CD14-positive monocyte (primary cell): ENCODE data around the gene CDH4. TPM values are rescaled to one million over a fixed set of nuclear protein-coding genes. Genes with fewer than 3 reads are reported as not detected.

ENCODE experiments used
- DNase-seq, 3 donors: peaks; one replicate each; pipeline ENCODE4 v3.0.0-alpha.2; 2011 to 2022
- H2AFZ ChIP-seq: 2 replicates; pipeline ENCODE4 v1.6.0; 2012; ENCODE audit warnings: mild to moderate bottlenecking, low read depth, low read length, inconsistent platforms; ENCODE audit not compliant: insufficient read depth, poor library complexity, severe bottlenecking
- H3K27ac ChIP-seq, 2 donors: 1 replicate in 1 of 2; 2 replicates in 1 of 2; pipeline ENCODE4 v1.5.1; 2012 to 2013; ENCODE audit warnings: low read length in 2 of 2, control low read depth in 1 of 2, inconsistent platforms in 1 of 2, low read depth in 1 of 2, mild to moderate bottlenecking in 1 of 2
- H3K27me3 ChIP-seq, 2 donors: one replicate each; pipeline versions ENCODE4 v1.6.0 to v1.6.1; 2011 to 2013; ENCODE audit warnings: low read length in 2 of 2; ENCODE audit not compliant: control insufficient read depth in 2 of 2, insufficient read depth in 2 of 2
- H3K36me3 ChIP-seq, 2 donors: replicated peaks in 1 of 2; 1 replicate in 1 of 2; 2 replicates in 1 of 2; pipeline versions ENCODE4 v1.5.1 to v1.6.1; 2012 to 2013; ENCODE audit warnings: low read length in 2 of 2, control low read depth in 1 of 2, inconsistent platforms in 1 of 2, mild to moderate bottlenecking in 1 of 2; ENCODE audit not compliant: insufficient read depth in 2 of 2, control insufficient read depth in 1 of 2
- H3K4me1 ChIP-seq, 2 donors: 1 replicate in 1 of 2; 2 replicates in 1 of 2; pipeline versions ENCODE4 v1.5.1 to v1.6.1; 2012 to 2013; ENCODE audit warnings: low read length in 2 of 2, control low read depth in 1 of 2, inconsistent platforms in 1 of 2, mild to moderate bottlenecking in 1 of 2, moderate library complexity in 1 of 2; ENCODE audit not compliant: insufficient read depth in 2 of 2, control insufficient read depth in 1 of 2
- H3K4me2 ChIP-seq: replicated peaks from 2 replicates; pipeline ENCODE3; 2012; ENCODE audit warnings: low read length, moderate library complexity, mild to moderate bottlenecking; ENCODE audit not compliant: poor library complexity, severe bottlenecking; ENCODE audit errors: extremely low read depth
- H3K4me3 ChIP-seq, 3 experiments: fragments of 200-600 bp in 1 of 3; sonication (generic) in 1 of 3; replicated peaks in 1 of 3; 1 replicate in 2 of 3; 2 replicates in 1 of 3; pipeline ENCODE4 v1.5.1; 2011 to 2013; ENCODE audit warnings: low read length in 3 of 3, mild to moderate bottlenecking in 3 of 3, control low read depth in 2 of 3, low read depth in 2 of 3, inconsistent platforms in 1 of 3, moderate library complexity in 1 of 3
- H3K79me2 ChIP-seq: 2 replicates; pipeline ENCODE4 v1.6.0; 2012; ENCODE audit warnings: mild to moderate bottlenecking, control low read depth, inconsistent platforms, low read length, moderate library complexity; ENCODE audit not compliant: insufficient read depth
- H3K9ac ChIP-seq: 2 replicates; pipeline ENCODE4 v1.6.0; 2017; ENCODE audit warnings: low read length, mild to moderate bottlenecking; ENCODE audit not compliant: insufficient read depth, poor library complexity, severe bottlenecking
- H3K9me3 ChIP-seq, 2 donors: replicated peaks in 1 of 2; 1 replicate in 1 of 2; 2 replicates in 1 of 2; pipeline versions ENCODE4 v1.5.1 to v1.6.1; 2012 to 2013; ENCODE audit warnings: low read length in 2 of 2, control low read depth in 1 of 2; ENCODE audit not compliant: control insufficient read depth in 1 of 2, insufficient read depth in 1 of 2
- H4K20me1 ChIP-seq: 2 replicates; pipeline ENCODE4 v1.6.0; 2012; ENCODE audit warnings: mild to moderate bottlenecking, low read length, control low read depth, moderate library complexity; ENCODE audit not compliant: insufficient read depth
- H3K27ac Mint-ChIP-seq, 7 donors: one replicate each; pipeline ENCODE4 v1.8.0; 2020; ENCODE audit warnings: mild to moderate bottlenecking in 7 of 7, mixed read lengths in 7 of 7, moderate library complexity in 6 of 7, inconsistent platforms in 2 of 7
- H3K27me3 Mint-ChIP-seq, 3 donors: one replicate each; pipeline ENCODE4 v1.8.0; 2021 to 2022; ENCODE audit warnings: low read depth in 3 of 3, mild to moderate bottlenecking in 3 of 3, mixed read lengths in 3 of 3, moderate library complexity in 3 of 3, inconsistent platforms in 1 of 3
- H3K36me3 Mint-ChIP-seq, 2 donors: one replicate each; pipeline ENCODE4 v1.8.0; 2020; ENCODE audit warnings: mixed read lengths in 2 of 2, inconsistent platforms in 1 of 2, mild to moderate bottlenecking in 1 of 2
- H3K4me1 Mint-ChIP-seq: one replicate; pipeline ENCODE4 v1.8.0; 2020; ENCODE audit warnings: mild to moderate bottlenecking, mixed read lengths
- H3K4me3 Mint-ChIP-seq, 2 donors: one replicate each; pipeline ENCODE4 v1.8.0; 2020; ENCODE audit warnings: mild to moderate bottlenecking in 2 of 2, mixed read lengths in 2 of 2, moderate library complexity in 1 of 2
- H3K9me3 Mint-ChIP-seq, 7 donors: one replicate each; pipeline ENCODE4 v1.8.0; 2020 to 2022; ENCODE audit warnings: mixed read lengths in 7 of 7, mild to moderate bottlenecking in 6 of 7, moderate library complexity in 6 of 7, inconsistent platforms in 2 of 7
- WGBS: methylation state at CpG from one replicate; pipeline ENCODE4 v1.1.5; 2013; ENCODE audit warnings: missing lambda C conversion rate; ENCODE audit not compliant: insufficient coverage; 5-methylcytosine and 5-hydroxymethylcytosine counted together
- intact Hi-C, 2 donors: fragments of 100-400 bp; cut with micrococcal nuclease; formaldehyde crosslinking; loops; one replicate each; pipeline versions ENCODE4 v1.15.0 to v1.15.1; 2023
- polyA plus RNA-seq, 3 donors: library from polyadenylated mRNA; depleted of rRNA in 1 of 3; unstranded in 2 of 3; stranded (reverse) in 1 of 3; fragments of 300-500 nt in 2 of 3; fragments of >200 nt in 1 of 3; fragmentation: Illumina TruSeq in 2 of 3; gene quantifications; 1 replicate in 2 of 3; 2 replicates in 1 of 3; pipeline ENCODE4 v1.2.3, GENCODE V29; 2012 to 2021
- TF ChIP-seq, protein P1 (sequence below): fragments of 200-600 bp; IDR thresholded peaks from one replicate; pipeline ENCODE4 v1.8.0; 2022; ENCODE audit warnings: antibody characterized with exemption, mild to moderate bottlenecking

Gene CDH4
- polyA plus RNA-seq, 3 donors, result not detected

DNA sequence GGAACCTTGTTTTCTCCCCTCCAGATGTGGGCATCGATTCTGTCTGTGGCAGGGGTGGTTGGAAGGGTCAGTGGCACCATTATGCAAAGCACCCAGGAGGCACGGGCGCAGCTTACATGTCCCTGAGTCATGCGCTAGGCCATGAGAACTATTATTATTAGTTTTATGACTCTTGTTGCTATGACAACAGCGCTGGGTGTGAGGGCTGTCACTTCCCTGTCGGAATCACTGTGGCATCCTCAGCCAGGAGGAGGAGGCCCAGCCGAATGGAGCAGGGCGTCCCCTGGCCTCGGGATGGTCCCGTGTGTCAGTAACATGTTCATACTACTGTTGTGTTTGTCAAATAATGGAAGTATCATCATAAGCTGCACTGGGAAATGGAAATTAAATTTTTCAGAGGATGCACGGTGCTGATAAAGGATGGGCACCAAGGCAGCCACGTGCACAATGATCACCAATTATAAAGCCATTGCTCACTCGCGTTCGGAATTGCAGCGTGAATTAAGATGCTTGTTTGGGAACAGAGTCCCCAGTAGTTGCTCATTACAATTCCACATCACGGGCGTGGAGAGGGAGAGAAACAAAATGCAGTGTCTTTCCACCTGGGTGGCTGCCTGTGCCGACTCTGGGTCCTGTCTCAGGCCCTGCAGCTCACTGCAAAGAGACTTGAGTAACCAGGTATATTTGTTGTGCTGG is 247.9 kb downstream of the CDH4 start:
- WGBS, result 92% methylated on average over 14 of the region's 19 CpGs
- Mint-ChIP-seq H3K27ac (no peak overlapping the region), H3K9me3 (peaks cover 0 to 66% (median 24%) of the 10 kb centered on the region in 7 donors), H3K4me1 (no peaks in the 10 kb centered on the region), H3K27me3 (peaks cover 1 to 6% (median 4%) of the 10 kb centered on the region in 3 donors), H3K36me3 (no peaks in the 10 kb centered on the region), H3K4me3 (no peak overlapping the region)
- no peaks in the 10 kb centered on the region for H3K36me3 ChIP-seq
- H3K4me1 ChIP-seq, result no peaks in the 10 kb centered on the region
- no peak for DNase-seq
- H3K4me2 ChIP-seq, result no peak overlapping the region
- H3K9me3 ChIP-seq, result peaks cover 0 to 68% of the 10 kb centered on the region in 2 donors
- intact Hi-C loops, result no loop called here
- TF ChIP-seq, protein P1, sequence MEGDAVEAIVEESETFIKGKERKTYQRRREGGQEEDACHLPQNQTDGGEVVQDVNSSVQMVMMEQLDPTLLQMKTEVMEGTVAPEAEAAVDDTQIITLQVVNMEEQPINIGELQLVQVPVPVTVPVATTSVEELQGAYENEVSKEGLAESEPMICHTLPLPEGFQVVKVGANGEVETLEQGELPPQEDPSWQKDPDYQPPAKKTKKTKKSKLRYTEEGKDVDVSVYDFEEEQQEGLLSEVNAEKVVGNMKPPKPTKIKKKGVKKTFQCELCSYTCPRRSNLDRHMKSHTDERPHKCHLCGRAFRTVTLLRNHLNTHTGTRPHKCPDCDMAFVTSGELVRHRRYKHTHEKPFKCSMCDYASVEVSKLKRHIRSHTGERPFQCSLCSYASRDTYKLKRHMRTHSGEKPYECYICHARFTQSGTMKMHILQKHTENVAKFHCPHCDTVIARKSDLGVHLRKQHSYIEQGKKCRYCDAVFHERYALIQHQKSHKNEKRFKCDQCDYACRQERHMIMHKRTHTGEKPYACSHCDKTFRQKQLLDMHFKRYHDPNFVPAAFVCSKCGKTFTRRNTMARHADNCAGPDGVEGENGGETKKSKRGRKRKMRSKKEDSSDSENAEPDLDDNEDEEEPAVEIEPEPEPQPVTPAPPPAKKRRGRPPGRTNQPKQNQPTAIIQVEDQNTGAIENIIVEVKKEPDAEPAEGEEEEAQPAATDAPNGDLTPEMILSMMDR, result no peak
- H3K79me2 ChIP-seq, result no peaks in the 10 kb centered on the region
- H3K9ac ChIP-seq, result no peak overlapping the region
- no peak overlapping the region for H3K27ac ChIP-seq
- H4K20me1 ChIP-seq, result no peaks in the 10 kb centered on the region
- no peaks in the 10 kb centered on the region for H3K27me3 ChIP-seq
- no peak overlapping the region for H3K4me3 ChIP-seq
- H2AFZ ChIP-seq, result no peak overlapping the region

DNA sequence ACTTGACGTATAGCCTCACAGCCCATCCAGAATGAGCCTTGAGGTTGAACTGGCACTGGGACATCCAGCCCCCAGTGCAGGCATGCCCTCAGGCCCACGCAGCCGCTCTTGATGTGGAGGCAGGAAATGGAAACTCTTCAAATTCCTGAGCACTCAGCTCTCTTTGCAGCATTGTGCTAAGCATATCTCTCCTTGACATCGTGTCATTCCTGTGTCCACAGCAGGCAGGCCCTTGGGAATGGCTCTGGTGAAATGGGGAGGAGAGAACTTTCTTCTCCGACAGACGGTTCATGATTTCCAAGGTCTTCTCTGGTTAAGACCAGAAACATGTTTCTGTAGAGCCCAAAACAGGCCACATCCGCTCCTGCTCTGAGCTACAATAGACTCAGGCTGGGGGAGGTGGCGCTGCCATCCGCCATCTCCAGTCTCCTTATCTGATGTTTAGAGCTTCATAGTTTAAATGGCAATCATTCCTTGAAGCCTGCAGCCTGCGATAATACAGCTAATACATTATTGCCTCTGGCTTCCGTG is 248.8 kb downstream of the CDH4 start:
- TF ChIP-seq, protein P1, result no peak

More for the DNA sequence above, 248.8 kb downstream of the CDH4 start:
- H3K27ac ChIP-seq, result no peak overlapping the region
- H3K4me2 ChIP-seq, result no peak overlapping the region
- Mint-ChIP-seq H3K27ac (no peak overlapping the region), H3K9me3 (peaks cover 0 to 64% (median 24%) of the 10 kb centered on the region in 7 donors), H3K36me3 (no peaks in the 10 kb centered on the region), H3K4me3 (peak overlapping the region in 1 of 2 donors; percentile 28), H3K27me3 (peaks cover 1 to 6% (median 4%) of the 10 kb centered on the region in 3 donors), H3K4me1 (no peaks in the 10 kb centered on the region)
- H3K79me2 ChIP-seq, result no peaks in the 10 kb centered on the region
- no peak overlapping the region for H2AFZ ChIP-seq
- no peak overlapping the region for H3K9ac ChIP-seq
- no peak for DNase-seq
- WGBS, result 75% methylated on average over 9 of the region's 11 CpGs
- no peaks in the 10 kb centered on the region for H3K36me3 ChIP-seq
- no peak overlapping the region for H3K4me3 ChIP-seq
- no peaks in the 10 kb centered on the region for H3K27me3 ChIP-seq
- peaks cover 0 to 67% of the 10 kb centered on the region in 2 donors for H3K9me3 ChIP-seq
- no peaks in the 10 kb centered on the region for H3K4me1 ChIP-seq
- no peaks in the 10 kb centered on the region for H4K20me1 ChIP-seq
- intact Hi-C loops, result no loop called here
